Hematopoietic multipotent progenitor cell treated with erythropoietin and hydrocortisone succinate and interleukin-3 and kit ligand, for 17 days (in vitro differentiated cells): Measurements from ENCODE around the gene TNFRSF17.
"Not testable (repeated sequence)": the region's sequence is repeated elsewhere in the genome, so short reads cannot be mapped to it uniquely, and the experiment has no call there.

Experiments
- DNase-seq: peaks from one replicate; pipeline ENCODE4 v3.0.0-alpha.2; 2015; ENCODE audit warnings: low spot score

Gene TNFRSF17

GRCh38 chr16:11964761-11965551 lies at the start of gene TNFRSF17:
Gene TNFRSF17, plus strand, starts transcription at chr16:11965210. Its CDS starts 115 bp downstream, at chr16:11965325.
- no peak for DNase-seq

- peak; percentile 98 for DNase-seq
Measured at GRCh38 chr16:11915644-11916523, 49.1 kb upstream of the TNFRSF17 start, which contains the start of gene GSPT1. Gene GSPT1, minus strand, starts transcription at chr16:11915956. Its CDS starts 236 bp downstream, at chr16:11915720.

- DNase-seq, result no peak
Measured at GRCh38 chr16:11916524-11917285, 48.3 kb upstream of the TNFRSF17 start.

GRCh38 chr16:11924046-11924445 lies 41.0 kb upstream of the TNFRSF17 start:
- not testable (repeated sequence) for DNase-seq

GRCh38 chr16:11927350-11927749 lies 37.7 kb upstream of the TNFRSF17 start:
- peak; percentile 69 for DNase-seq

GRCh38 chr16:11941945-11942344 lies 23.1 kb upstream of the TNFRSF17 start, which contains the start of gene NPIPB2:
Gene NPIPB2, minus strand, starts transcription at chr16:11942045. Its CDS starts 0 bp downstream, at chr16:11942045.
- not testable (repeated sequence) for DNase-seq

- no peak for DNase-seq
Measured at GRCh38 chr16:11946433-11946832, 18.6 kb upstream of the TNFRSF17 start.

- no peak for DNase-seq
Measured at GRCh38 chr16:11948819-11949218, 16.2 kb upstream of the TNFRSF17 start.

GRCh38 chr16:11949527-11949926 lies 15.5 kb upstream of the TNFRSF17 start:
- peak; percentile 71 for DNase-seq

GRCh38 chr16:11950388-11950787 lies 14.6 kb upstream of the TNFRSF17 start:
- no peak for DNase-seq

- DNase-seq, result not testable (repeated sequence)
Measured at GRCh38 chr16:11953576-11953975, 11.4 kb upstream of the TNFRSF17 start.

GRCh38 chr16:11955713-11956123 lies 9.3 kb upstream of the TNFRSF17 start:
- no peak for DNase-seq

- no peak for DNase-seq
Measured at GRCh38 chr16:11956558-11956957, 8.5 kb upstream of the TNFRSF17 start.

- DNase-seq, result no peak
Measured at GRCh38 chr16:11957591-11958395, 7.2 kb upstream of the TNFRSF17 start.

- DNase-seq, result not testable (repeated sequence)
Measured at GRCh38 chr16:11962457-11962856, 2.6 kb upstream of the TNFRSF17 start.

GRCh38 chr16:11962978-11963377 lies 2.0 kb upstream of the TNFRSF17 start:
- DNase-seq, result not testable (repeated sequence)

- DNase-seq, result no peak
Measured at GRCh38 chr16:11963706-11964105, 1.3 kb upstream of the TNFRSF17 start.

- no peak for DNase-seq
Measured at GRCh38 chr16:11966173-11966572, 1.2 kb downstream of the TNFRSF17 start.

GRCh38 chr16:11967195-11967911 lies 2.3 kb downstream of the TNFRSF17 start:
- DNase-seq, result no peak

GRCh38 chr16:11968577-11968976 lies 3.6 kb downstream of the TNFRSF17 start:
- DNase-seq, result no peak
